Natural killer cell (primary cell): ENCODE measurements around the gene PRR33. TPM values are rescaled to one million over a fixed set of nuclear protein-coding genes. Genes with fewer than 3 reads are reported as not detected.

Experiments
- ATAC-seq, 3 donors: fragments of 150-1000 bp in 2 of 3; fragments of 200-7000 bp in 1 of 3; cut with Tn5 transposase; 1 replicate in 1 of 3; 2 replicates in 2 of 3; pipeline ENCODE4 v1.10.0; 2021; ENCODE audit warnings: mild to moderate bottlenecking in 2 of 3, moderate library complexity in 2 of 3
- DNase-seq, 2 donors: peaks; one replicate each; pipeline versions ENCODE4 v3.0.0 to v3.0.0-alpha.2; 2013 to 2021; ENCODE audit warnings: mixed read lengths in 1 of 2
- H3K27ac ChIP-seq: one replicate; pipeline ENCODE4 v1.5.1; 2013; ENCODE audit warnings: mild to moderate bottlenecking, low read length
- H3K27me3 ChIP-seq: one replicate; pipeline ENCODE4 v1.6.1; 2013; ENCODE audit warnings: low read length; ENCODE audit not compliant: control insufficient read depth, insufficient read depth
- H3K36me3 ChIP-seq: one replicate; pipeline ENCODE4 v1.6.1; 2013; ENCODE audit warnings: low read length; ENCODE audit not compliant: control insufficient read depth, insufficient read depth
- H3K4me1 ChIP-seq: one replicate; pipeline ENCODE4 v1.6.1; 2013; ENCODE audit warnings: low read length; ENCODE audit not compliant: control insufficient read depth, insufficient read depth
- H3K4me3 ChIP-seq: one replicate; pipeline ENCODE4 v1.5.1; 2013; ENCODE audit warnings: low read length
- H3K9me3 ChIP-seq: one replicate; pipeline ENCODE4 v1.6.1; 2013; ENCODE audit warnings: low read length; ENCODE audit not compliant: control insufficient read depth, insufficient read depth
- H3K27ac Mint-ChIP-seq, 2 donors: one replicate each; pipeline ENCODE4 v1.8.0; 2022; ENCODE audit warnings: mild to moderate bottlenecking in 2 of 2, mixed read lengths in 2 of 2, moderate library complexity in 1 of 2
- H3K27me3 Mint-ChIP-seq, 2 donors: one replicate each; pipeline ENCODE4 v1.8.0; 2022; ENCODE audit warnings: low read depth in 2 of 2, mixed read lengths in 2 of 2
- H3K36me3 Mint-ChIP-seq: one replicate; pipeline ENCODE4 v1.8.0; 2022; ENCODE audit warnings: mixed read lengths
- H3K4me1 Mint-ChIP-seq, 2 donors: one replicate each; pipeline ENCODE4 v1.8.0; 2022; ENCODE audit warnings: mixed read lengths in 2 of 2
- H3K4me3 Mint-ChIP-seq: one replicate; pipeline ENCODE4 v1.8.0; 2022; ENCODE audit warnings: mild to moderate bottlenecking, moderate library complexity, mixed read lengths
- H3K9me3 Mint-ChIP-seq, 2 donors: one replicate each; pipeline ENCODE4 v1.8.0; 2022; ENCODE audit warnings: mixed read lengths in 2 of 2
- CTCF ChIP-seq: fragments of 200-600 bp; IDR thresholded peaks from one replicate; pipeline ENCODE4 v1.8.0; 2022; ENCODE audit warnings: antibody characterized with exemption
- WGBS: methylation state at CpG from one replicate; pipeline ENCODE4 v1.1.7; 2013; ENCODE audit warnings: missing lambda C conversion rate; ENCODE audit not compliant: insufficient coverage; 5-methylcytosine and 5-hydroxymethylcytosine counted together
- intact Hi-C: fragments of 100-400 bp; cut with micrococcal nuclease; formaldehyde crosslinking; loops from one replicate; pipeline ENCODE4 v1.14.2; 2022
- total RNA-seq, 4 donors: library from RNA; stranded (reverse); fragments of 120-200 nt in 1 of 4; gene quantifications; one replicate each; pipeline versions ENCODE4 v1.2.3 to v1.2.4, GENCODE V29; 2013 to 2022

Gene PRR33
- total RNA-seq, 3 donors from 2014 or later (not counting 1 experiment from before 2014, with no cell fraction given) = 0.14 to 0.32 TPM; not detected in 1

- Histone ChIP-seq H3K27ac (no peak overlapping the region), H3K9me3 (no peaks in the 10 kb centered on the region), H3K4me3 (no peak overlapping the region), H3K27me3 (no peaks in the 10 kb centered on the region), H3K4me1 (peaks cover 90% of the 10 kb centered on the region), H3K36me3 (no peaks in the 10 kb centered on the region)
- no peak for TF ChIP-seq CTCF
- no peaks in the 10 kb centered on the region for H3K9me3 Mint-ChIP-seq
- no peaks in the 10 kb centered on the region for H3K36me3 Mint-ChIP-seq
- peaks cover 26 to 55% of the 10 kb centered on the region in 2 donors for H3K4me1 Mint-ChIP-seq
- no peak for DNase-seq
- WGBS = 96% methylated on average over 19 of the region's 19 CpGs
- no peak overlapping the region for H3K4me3 Mint-ChIP-seq
- H3K27me3 Mint-ChIP-seq = peaks cover 0 to 4% of the 10 kb centered on the region in 2 donors
- ATAC-seq = no peak
- intact Hi-C loops = no loop called here
- H3K27ac Mint-ChIP-seq = no peak overlapping the region
Measured at GRCh38 chr11:1841511-1842148, 50.1 kb downstream of the PRR33 start.

GRCh38 chr11:1840780-1841480, 50.8 kb downstream of the PRR33 start:
- WGBS = 90% methylated on average over 37 of the region's 37 CpGs
- Histone ChIP-seq H3K4me1 (peaks cover 84% of the 10 kb centered on the region), H3K9me3 (no peaks in the 10 kb centered on the region), H3K36me3 (no peaks in the 10 kb centered on the region), H3K27ac (no peak overlapping the region), H3K4me3 (no peak overlapping the region), H3K27me3 (no peaks in the 10 kb centered on the region)
- intact Hi-C loops = no loop called here
- Mint-ChIP-seq H3K27ac (no peak overlapping the region), H3K27me3 (peaks cover 0 to 4% of the 10 kb centered on the region in 2 donors), H3K9me3 (no peaks in the 10 kb centered on the region), H3K4me3 (no peak overlapping the region), H3K36me3 (no peaks in the 10 kb centered on the region), H3K4me1 (peaks cover 26 to 51% of the 10 kb centered on the region in 2 donors)
- ATAC-seq (no peak), DNase-seq (peak in 1 of 2 donors; percentile 11)
- TF ChIP-seq CTCF = no peak

GRCh38 chr11:1839924-1840779, 51.5 kb downstream of the PRR33 start:
- TF ChIP-seq CTCF = no peak
- DNase-seq (peak in 1 of 2 donors; percentile 39), ATAC-seq (peak; percentile 28 to 72 (median 51))
- Mint-ChIP-seq H3K4me1 (peaks cover 21 to 45% of the 10 kb centered on the region in 2 donors), H3K27ac (peak overlapping the region in 1 of 2 donors; percentile 75), H3K9me3 (no peaks in the 10 kb centered on the region), H3K4me3 (peak overlapping the region; percentile 35), H3K27me3 (peaks cover 0 to 4% of the 10 kb centered on the region in 2 donors), H3K36me3 (no peaks in the 10 kb centered on the region)
- WGBS = 48% methylated on average over 26 of the region's 26 CpGs
- Histone ChIP-seq H3K9me3 (no peaks in the 10 kb centered on the region), H3K4me1 (peaks cover 76% of the 10 kb centered on the region), H3K27me3 (no peaks in the 10 kb centered on the region), H3K4me3 (peak overlapping the region; percentile 17), H3K27ac (peak overlapping the region; percentile 47), H3K36me3 (no peaks in the 10 kb centered on the region)
- intact Hi-C loops = no loop called here
